ENCODE measurements around the gene WNT1.

WNT1 gene

GRCh38 chr12:49000346-49000745 is 22.2 kb downstream of the WNT1 start:
- DNase-seq (ENCODE audit: low read depth): no peak

- DNase-seq (ENCODE audit: low read depth): no peak
Measured at GRCh38 chr12:49008943-49009342, 30.8 kb downstream of the WNT1 start.

GRCh38 chr12:49010092-49010668 is 32.1 kb downstream of the WNT1 start:
- DNase-seq (ENCODE audit: low read depth): no peak

- DNase-seq (ENCODE audit: low read depth): no peak
Measured at GRCh38 chr12:49012739-49013138, 34.6 kb downstream of the WNT1 start.

- peak; percentile 60 for DNase-seq (ENCODE audit: low read depth)
Measured at GRCh38 chr12:49013428-49013827, 35.3 kb downstream of the WNT1 start.

GRCh38 chr12:49014547-49014946 is 36.4 kb downstream of the WNT1 start:
- DNase-seq (ENCODE audit: low read depth): peak; percentile 38

- no peak for DNase-seq (ENCODE audit: low read depth)
Measured at GRCh38 chr12:49015196-49015595, 37.1 kb downstream of the WNT1 start.

GRCh38 chr12:49017891-49018260 is 39.8 kb downstream of the WNT1 start:
- DNase-seq (ENCODE audit: low read depth): peak; percentile 58

- peak; percentile 94 for DNase-seq (ENCODE audit: low read depth)
Measured at GRCh38 chr12:49018261-49019119, 40.4 kb downstream of the WNT1 start, which contains the start of gene PRKAG1. Gene PRKAG1 (minus strand): TSS chr12:49018776. CDS start chr12:49018740, 36 bp downstream.

- no peak for DNase-seq (ENCODE audit: low read depth)
Measured at GRCh38 chr12:49019120-49019430, 41.0 kb downstream of the WNT1 start.

GRCh38 chr12:49019443-49020324 is 41.6 kb downstream of the WNT1 start:
- peak; percentile 33 for DNase-seq (ENCODE audit: low read depth)

- DNase-seq (ENCODE audit: low read depth): no peak
Measured at GRCh38 chr12:49020441-49020840, 42.3 kb downstream of the WNT1 start.

- DNase-seq (ENCODE audit: low read depth): no peak
Measured at GRCh38 chr12:49021292-49021915, 43.3 kb downstream of the WNT1 start.

GRCh38 chr12:49022558-49023178 is 44.5 kb downstream of the WNT1 start:
- DNase-seq (ENCODE audit: low read depth): no peak

GRCh38 chr12:49023812-49024211 is 45.7 kb downstream of the WNT1 start:
- no peak for DNase-seq (ENCODE audit: low read depth)

- no peak for DNase-seq (ENCODE audit: low read depth)
Measured at GRCh38 chr12:49024543-49024942, 46.4 kb downstream of the WNT1 start.

GRCh38 chr12:49025463-49025862 is 47.3 kb downstream of the WNT1 start:
- no peak for DNase-seq (ENCODE audit: low read depth)

GRCh38 chr12:49026101-49026500 is 48.0 kb downstream of the WNT1 start:
- no peak for DNase-seq (ENCODE audit: low read depth)

- no peak for DNase-seq (ENCODE audit: low read depth)
Measured at GRCh38 chr12:49026678-49027480, 48.8 kb downstream of the WNT1 start.

GRCh38 chr12:49027846-49028555 is 49.9 kb downstream of the WNT1 start:
- no peak for DNase-seq (ENCODE audit: low read depth)
